ENCODE measurements around the gene ITGB3.
A peak's percentile ranks its signal among the peaks of the same experiment; 100 is the strongest.

Gene ITGB3

DNA sequence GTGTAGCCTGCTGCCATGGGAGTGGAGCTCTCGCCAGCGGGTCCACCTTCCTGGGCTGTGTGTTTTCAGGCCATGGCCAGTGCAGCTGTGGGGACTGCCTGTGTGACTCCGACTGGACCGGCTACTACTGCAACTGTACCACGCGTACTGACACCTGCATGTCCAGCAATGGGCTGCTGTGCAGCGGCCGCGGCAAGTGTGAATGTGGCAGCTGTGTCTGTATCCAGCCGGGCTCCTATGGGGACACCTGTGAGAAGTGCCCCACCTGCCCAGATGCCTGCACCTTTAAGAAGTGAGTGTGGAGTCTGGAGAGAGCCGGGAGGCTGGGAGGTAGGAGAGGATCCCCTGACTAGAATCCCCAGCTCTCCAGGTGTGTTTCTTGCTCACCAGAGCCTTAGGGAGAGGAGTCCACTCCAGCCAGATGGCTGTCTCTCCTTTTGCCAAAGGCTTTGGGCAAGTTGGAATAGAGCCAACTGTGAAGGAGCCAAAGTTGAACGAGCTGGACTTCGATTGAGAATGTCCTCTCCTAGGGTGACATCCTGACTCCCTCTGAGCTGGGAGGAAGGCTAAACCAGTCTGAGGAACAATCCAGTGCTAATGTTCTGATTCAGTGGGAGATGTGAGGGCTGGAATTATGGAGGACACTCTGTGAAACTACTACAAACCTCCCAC is 45.7 kb downstream of the ITGB3 start:
- DNase-seq (ENCODE audit: low spot score): no peak

DNA sequence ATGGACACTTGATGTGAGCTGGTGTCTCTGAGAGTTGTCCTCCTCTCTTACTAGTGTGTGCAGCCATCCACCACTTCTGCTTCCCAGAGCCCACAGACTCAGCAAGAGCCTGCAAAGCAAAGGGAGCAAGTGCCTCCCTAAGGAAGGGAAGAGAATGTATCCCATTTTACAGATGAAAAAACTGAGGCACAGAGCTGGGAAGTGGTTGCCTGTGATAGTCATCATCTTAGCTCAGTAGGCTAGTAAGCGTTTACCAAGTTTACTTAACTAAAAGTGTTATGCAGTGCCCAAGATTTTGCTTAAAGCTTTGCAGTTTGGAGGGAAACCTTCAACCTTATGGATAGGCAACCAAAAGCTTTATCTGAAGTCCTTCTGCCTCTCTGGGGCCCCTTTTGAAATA is 47.1 kb downstream of the ITGB3 start:
- no peak for DNase-seq (ENCODE audit: low spot score)

- DNase-seq (ENCODE audit: low spot score): no peak
Measured at GRCh38 chr17:47301161-47301560, 47.5 kb downstream of the ITGB3 start.

GRCh38 chr17:47301831-47302230 is 48.2 kb downstream of the ITGB3 start:
- no peak for DNase-seq (ENCODE audit: low spot score)

DNA sequence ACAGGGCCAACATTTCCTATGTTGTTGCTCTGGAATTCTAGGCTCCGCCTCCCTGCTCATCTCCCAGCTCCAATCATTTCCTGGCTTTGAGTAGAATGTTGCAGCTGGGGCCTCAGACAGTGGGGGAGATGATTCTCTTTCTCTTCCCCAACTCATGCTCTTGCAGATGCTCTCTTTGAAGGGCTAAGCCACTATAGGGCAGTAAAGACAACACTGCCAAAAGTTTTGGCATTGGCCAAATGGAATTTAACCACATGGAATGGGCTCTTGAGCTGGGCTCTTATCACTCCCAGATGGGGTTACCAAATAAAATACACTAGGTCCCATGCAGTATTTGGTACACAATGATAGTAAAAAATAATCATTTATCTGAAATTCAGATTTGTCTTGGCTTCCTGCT is 50.6 kb downstream of the ITGB3 start:
- no peak for DNase-seq (ENCODE audit: low spot score)

DNA sequence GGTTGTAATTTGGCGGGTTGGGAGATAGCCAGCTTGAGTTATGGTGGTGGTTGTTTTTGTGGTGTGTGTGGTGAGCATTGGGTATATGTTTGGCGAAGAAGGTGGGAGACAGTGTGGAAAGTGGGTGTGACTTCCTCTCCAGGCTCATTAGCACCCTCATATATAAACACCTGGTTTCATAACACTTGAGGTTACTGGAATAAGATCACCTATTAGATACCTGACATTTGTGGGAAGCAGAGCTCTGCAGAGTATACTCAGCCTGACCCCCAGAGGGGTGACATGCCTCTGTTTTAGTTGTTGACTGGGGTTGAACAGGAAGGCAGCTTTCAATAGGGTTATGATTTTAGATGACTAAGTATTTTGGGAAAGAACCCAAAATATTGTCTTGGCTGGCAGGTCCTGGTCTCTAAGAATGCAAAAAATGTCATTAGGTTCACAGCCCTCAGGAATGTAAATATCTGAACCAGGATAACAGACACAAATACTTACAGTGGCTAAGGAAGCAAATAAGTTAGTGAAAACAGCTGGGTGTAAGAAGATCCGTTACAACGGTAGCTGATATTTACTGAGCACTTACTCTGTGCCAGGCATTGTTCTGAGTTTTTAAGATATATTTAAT is 51.8 kb downstream of the ITGB3 start:
- DNase-seq (ENCODE audit: low spot score): no peak

GRCh38 chr17:47310186-47310733 is 56.6 kb downstream of the ITGB3 start:
- no peak for DNase-seq (ENCODE audit: low spot score)

DNA sequence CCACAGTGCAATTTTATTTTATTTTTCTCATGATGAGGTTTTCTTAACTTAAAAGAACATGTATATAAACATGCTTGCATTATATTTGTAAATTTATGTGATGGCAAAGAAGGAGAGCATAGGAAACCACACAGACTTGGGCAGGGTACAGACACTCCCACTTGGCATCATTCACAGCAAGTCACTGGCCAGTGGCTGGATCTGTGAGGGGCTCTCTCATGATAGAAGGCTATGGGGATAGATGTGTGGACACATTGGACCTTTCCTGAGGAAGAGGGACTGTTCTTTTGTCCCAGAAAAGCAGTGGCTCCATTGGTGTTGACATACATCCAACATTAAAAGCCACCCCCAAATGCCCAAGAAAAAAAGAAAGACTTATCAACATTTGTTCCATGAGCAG is 57.8 kb downstream of the ITGB3 start:
- no peak for DNase-seq (ENCODE audit: low spot score)

GRCh38 chr17:47315451-47316266 is 62.0 kb downstream of the ITGB3 start:
- peak; percentile 35 for DNase-seq (ENCODE audit: low spot score)

- no peak for DNase-seq (ENCODE audit: low spot score)
Measured at GRCh38 chr17:47316311-47316710, 62.7 kb downstream of the ITGB3 start.

DNA sequence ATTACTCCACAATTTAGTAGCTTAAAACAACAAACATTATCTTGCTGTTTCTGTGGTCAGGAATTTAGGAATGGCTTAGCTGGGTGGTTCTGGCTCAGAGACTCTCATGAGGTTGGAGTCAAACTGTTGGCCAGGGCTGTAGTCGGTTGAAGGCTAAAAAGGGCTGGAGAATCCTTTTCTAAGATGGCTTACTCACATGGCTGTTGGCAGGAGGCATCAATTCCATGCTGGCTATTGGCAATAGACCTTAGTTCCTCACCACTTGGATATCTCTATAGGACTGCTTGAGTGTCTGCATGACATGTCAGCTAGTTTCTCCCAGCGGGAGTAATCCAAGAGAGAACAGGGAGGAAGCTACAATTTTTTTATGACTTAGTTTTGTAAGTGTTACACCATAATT is 63.5 kb downstream of the ITGB3 start:
- DNase-seq (ENCODE audit: low spot score): no peak

DNA sequence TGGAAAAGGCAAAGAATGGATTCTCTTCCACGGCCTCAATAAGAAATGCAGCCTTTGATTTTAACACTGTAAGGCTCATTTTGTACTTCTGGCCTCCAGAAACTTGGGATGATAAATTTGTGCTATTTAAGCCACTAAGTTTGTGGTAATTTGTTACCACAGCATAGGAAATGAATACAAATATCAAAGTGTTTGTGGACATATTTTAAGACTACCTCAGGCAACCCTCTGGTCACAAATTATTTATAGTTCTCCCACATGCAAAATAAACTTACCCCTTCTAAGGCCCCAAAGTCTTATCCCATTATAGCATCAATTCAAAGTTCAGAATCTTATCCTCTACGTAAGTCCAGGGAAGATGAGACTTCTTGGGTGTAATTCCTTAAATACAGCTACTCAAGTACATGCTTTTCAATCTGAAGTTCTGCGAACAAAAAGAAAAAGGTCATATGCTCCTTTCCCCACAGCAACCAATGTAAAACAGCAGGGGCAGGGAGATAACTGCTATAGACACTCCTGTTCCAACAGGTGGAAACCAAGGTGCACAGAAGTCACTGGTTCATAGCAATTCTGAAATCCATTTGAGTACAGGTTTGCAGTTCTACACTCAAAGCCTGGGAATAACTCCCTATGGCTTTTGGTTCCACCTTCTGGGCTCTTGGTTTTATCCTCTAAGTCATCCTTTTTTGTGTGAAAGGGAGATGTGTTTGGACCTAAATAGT is 64.7 kb downstream of the ITGB3 start:
- no peak for DNase-seq (ENCODE audit: low spot score)

- no peak for DNase-seq (ENCODE audit: low spot score)
Measured at GRCh38 chr17:47320879-47321502, 67.4 kb downstream of the ITGB3 start.

- peak; percentile 69 for DNase-seq (ENCODE audit: low spot score)
Measured at GRCh38 chr17:47323382-47324223, 70.0 kb downstream of the ITGB3 start, which contains the start of gene EFCAB13. TSS of gene EFCAB13 (plus strand) at chr17:47323955. CDS start at chr17:47328354, 4,399 bp downstream.

DNA sequence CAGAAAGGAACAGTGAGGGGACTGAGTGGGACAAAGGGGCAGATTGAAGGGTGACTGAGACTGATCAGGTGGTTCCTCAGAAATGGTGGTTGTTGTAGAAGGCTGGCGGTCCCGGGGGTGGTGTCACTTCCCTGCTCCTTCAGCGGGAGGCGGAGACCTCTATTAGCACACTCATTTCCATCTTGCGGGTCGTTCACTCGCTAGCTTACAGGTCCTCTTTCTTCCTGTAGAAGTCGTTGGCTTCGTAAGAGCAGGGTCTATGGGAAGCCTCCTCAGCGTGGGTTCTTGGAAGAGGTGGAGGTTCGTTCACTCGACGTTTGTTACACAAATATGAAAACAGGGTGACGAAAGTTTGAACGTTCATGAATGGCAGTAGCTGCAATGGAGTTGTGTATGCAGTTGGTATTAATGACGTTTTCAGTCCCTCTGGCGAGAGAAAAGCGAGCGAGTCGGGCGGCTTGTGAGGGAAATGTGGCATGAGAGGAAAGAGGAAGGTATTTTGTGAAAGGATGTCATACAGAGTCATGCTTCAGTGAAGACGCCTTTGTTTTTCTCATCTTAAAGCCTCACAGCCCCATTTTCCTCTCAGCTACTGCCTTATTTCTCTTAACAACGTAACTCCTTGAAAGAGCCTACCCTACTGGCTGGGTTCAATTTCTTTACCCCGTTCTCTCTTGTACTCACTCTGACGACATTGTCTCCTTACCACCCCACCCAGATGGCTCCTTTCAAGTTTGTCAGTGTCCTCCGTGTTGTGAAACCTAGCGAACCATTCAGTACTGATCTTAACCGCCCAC is 70.8 kb downstream of the ITGB3 start:
- DNase-seq (ENCODE audit: low spot score): no peak

DNA sequence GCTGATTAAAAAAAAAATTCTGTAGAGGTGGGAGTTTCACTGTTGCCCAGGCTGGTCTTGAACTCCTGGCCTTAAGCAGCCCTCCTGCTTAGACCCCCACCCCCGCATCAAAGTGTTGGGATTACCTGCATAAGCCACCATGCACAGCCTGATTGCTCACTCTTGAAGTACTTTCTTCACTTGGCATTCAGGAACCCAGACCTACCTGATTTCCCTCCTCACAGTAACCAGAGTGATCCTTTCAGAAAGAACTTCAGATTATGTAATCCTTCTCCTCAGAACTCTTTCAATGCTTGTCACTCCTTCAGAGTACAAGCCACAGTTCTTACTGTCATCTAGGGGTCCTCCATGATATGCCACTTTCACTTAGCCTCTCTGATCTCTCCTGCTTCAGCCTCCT is 71.5 kb downstream of the ITGB3 start:
- DNase-seq (ENCODE audit: low spot score): no peak

DNA sequence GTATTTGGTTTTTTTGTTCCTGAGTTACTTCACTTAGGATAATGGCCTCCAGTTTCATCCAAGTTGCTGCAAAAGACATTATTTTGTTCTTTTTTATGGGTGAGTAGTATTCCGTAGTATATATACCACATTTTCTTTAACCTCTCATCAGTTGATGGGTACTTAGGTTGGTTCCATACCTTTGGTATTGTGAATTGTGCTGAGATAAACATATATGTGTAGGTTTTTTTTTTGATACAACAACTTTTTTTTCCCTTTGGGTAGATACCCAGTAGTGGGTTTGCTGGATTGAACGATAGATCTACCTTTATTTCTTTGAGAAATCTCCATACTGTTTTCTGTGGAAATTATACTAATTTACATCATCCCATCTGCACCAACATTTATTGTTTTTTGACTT is 76.9 kb downstream of the ITGB3 start:
- no peak for DNase-seq (ENCODE audit: low spot score)

GRCh38 chr17:47332287-47332686 is 78.7 kb downstream of the ITGB3 start:
- no peak for DNase-seq (ENCODE audit: low spot score)

- DNase-seq (ENCODE audit: low spot score): no peak
Measured at GRCh38 chr17:47335101-47335936, 81.7 kb downstream of the ITGB3 start.

Measured in HuH-7.5 (cell line).